DND-41 (cell line): ENCODE measurements around the gene KDELR3.

ENCODE experiments used
- EZH2 ChIP-seq: IDR thresholded peaks from 3 replicates; pipeline ENCODE4 v1.6.1; 2012; ENCODE audit warnings: borderline replicate concordance, low read depth, mild to moderate bottlenecking, moderate library complexity, low read length, inconsistent platforms; ENCODE audit not compliant: severe bottlenecking
- TF ChIP-seq, protein P1 (sequence below): IDR thresholded peaks from 2 replicates; pipeline ENCODE4 v1.5.1; 2012; ENCODE audit warnings: borderline replicate concordance, low read length, moderate library complexity, mild to moderate bottlenecking; ENCODE audit not compliant: poor library complexity, severe bottlenecking; ENCODE audit errors: extremely low read depth

DNA sequence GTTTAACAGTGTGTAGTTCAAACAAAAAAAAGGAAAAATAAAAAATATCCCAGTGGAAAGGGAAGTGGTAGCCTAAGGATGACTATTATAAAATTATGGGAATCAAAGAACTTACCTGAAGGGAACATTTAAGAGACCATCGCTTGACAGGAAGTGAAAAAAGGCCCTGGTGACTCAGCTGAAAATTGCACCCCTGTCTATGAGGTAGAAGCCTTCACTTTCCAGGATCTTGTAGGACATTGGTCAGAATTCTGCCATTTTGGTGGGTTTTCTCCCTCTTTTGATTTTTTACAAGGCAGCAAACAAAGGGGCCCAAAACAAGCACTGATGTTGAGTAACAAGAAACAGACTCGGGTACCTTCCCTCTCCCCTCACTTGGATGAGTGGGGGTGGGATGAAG is 22.6 kb downstream of the KDELR3 start:
- TF ChIP-seq, protein P1, sequence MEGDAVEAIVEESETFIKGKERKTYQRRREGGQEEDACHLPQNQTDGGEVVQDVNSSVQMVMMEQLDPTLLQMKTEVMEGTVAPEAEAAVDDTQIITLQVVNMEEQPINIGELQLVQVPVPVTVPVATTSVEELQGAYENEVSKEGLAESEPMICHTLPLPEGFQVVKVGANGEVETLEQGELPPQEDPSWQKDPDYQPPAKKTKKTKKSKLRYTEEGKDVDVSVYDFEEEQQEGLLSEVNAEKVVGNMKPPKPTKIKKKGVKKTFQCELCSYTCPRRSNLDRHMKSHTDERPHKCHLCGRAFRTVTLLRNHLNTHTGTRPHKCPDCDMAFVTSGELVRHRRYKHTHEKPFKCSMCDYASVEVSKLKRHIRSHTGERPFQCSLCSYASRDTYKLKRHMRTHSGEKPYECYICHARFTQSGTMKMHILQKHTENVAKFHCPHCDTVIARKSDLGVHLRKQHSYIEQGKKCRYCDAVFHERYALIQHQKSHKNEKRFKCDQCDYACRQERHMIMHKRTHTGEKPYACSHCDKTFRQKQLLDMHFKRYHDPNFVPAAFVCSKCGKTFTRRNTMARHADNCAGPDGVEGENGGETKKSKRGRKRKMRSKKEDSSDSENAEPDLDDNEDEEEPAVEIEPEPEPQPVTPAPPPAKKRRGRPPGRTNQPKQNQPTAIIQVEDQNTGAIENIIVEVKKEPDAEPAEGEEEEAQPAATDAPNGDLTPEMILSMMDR: no peak
- no peak for TF ChIP-seq EZH2
